HG03135 (cell line): ENCODE data around the gene TRAPPC11.

Experiments used
- ATAC-seq: cut with Tn5 transposase; IDR thresholded peaks from one replicate; pipeline ENCODE4 v1.9.1; 2021; ENCODE audit warnings: mild to moderate bottlenecking, moderate library complexity; ENCODE audit not compliant: unreplicated experiment

Gene TRAPPC11

GRCh38 chr4:183636923-183637322, 22.2 kb upstream of the TRAPPC11 start:
- no peak for ATAC-seq

- ATAC-seq: no peak
These were observed 21.6 kb upstream of the TRAPPC11 start for GRCh38 chr4:183637461-183637860.

GRCh38 chr4:183638436-183638835, 20.7 kb upstream of the TRAPPC11 start:
- no peak for ATAC-seq

- ATAC-seq: no peak
These were observed 19.8 kb upstream of the TRAPPC11 start for GRCh38 chr4:183639291-183639690.

GRCh38 chr4:183645326-183645725, 13.8 kb upstream of the TRAPPC11 start:
- no peak for ATAC-seq

GRCh38 chr4:183657564-183657963, 1.5 kb upstream of the TRAPPC11 start:
- no peak for ATAC-seq

GRCh38 chr4:183658362-183659028, 598 bp upstream of the TRAPPC11 start:
- ATAC-seq: no peak

- ATAC-seq: no peak
These were observed 764 bp downstream of the TRAPPC11 start for GRCh38 chr4:183659872-183660242.

GRCh38 chr4:183666088-183666487, 7.0 kb downstream of the TRAPPC11 start:
- no peak for ATAC-seq

GRCh38 chr4:183670251-183670650, 11.2 kb downstream of the TRAPPC11 start:
- ATAC-seq: no peak

GRCh38 chr4:183670960-183671555, 12.0 kb downstream of the TRAPPC11 start:
- ATAC-seq: no peak

GRCh38 chr4:183674153-183674552, 15.1 kb downstream of the TRAPPC11 start:
- ATAC-seq: no peak

GRCh38 chr4:183675625-183676024, 16.5 kb downstream of the TRAPPC11 start:
- no peak for ATAC-seq

- no peak for ATAC-seq
These were observed 22.0 kb downstream of the TRAPPC11 start for GRCh38 chr4:183681119-183681518.

GRCh38 chr4:183686461-183686860, 27.4 kb downstream of the TRAPPC11 start:
- ATAC-seq: no peak

GRCh38 chr4:183688216-183688615, 29.1 kb downstream of the TRAPPC11 start:
- ATAC-seq: no peak

GRCh38 chr4:183691006-183691405, 31.9 kb downstream of the TRAPPC11 start:
- no peak for ATAC-seq

GRCh38 chr4:183691897-183692296, 32.8 kb downstream of the TRAPPC11 start:
- ATAC-seq: no peak

- ATAC-seq: no peak
These were observed 39.8 kb downstream of the TRAPPC11 start for GRCh38 chr4:183698909-183699308.

GRCh38 chr4:183700407-183700806, 41.3 kb downstream of the TRAPPC11 start:
- no peak for ATAC-seq

GRCh38 chr4:183702492-183702891, 43.4 kb downstream of the TRAPPC11 start:
- no peak for ATAC-seq

- no peak for ATAC-seq
These were observed 55.5 kb downstream of the TRAPPC11 start for GRCh38 chr4:183714626-183715025.

GRCh38 chr4:183716302-183716701, 57.2 kb downstream of the TRAPPC11 start:
- ATAC-seq: no peak
